ENCODE measurements around the gene PPP2R5B. TPM values are rescaled to one million over a fixed set of nuclear protein-coding genes. Genes with fewer than 3 reads are reported as not detected.
"Not testable (repeated sequence)": the region's sequence is repeated elsewhere in the genome, so short reads cannot be mapped to it uniquely, and the experiment has no call there.

PPP2R5B gene

GRCh38 chr11:64976651-64977050, 52.2 kb downstream of the PPP2R5B start:
- TF ChIP-seq POLR2AphosphoS5 (IDR thresholded peaks at IDR 0.05; ENCODE audit: low read depth) = no peak
- H3K27me3 ChIP-seq (ENCODE audit: insufficient read depth, poor library complexity, severe bottlenecking) = peaks cover 7% of the 10 kb centered on the region

DNA sequence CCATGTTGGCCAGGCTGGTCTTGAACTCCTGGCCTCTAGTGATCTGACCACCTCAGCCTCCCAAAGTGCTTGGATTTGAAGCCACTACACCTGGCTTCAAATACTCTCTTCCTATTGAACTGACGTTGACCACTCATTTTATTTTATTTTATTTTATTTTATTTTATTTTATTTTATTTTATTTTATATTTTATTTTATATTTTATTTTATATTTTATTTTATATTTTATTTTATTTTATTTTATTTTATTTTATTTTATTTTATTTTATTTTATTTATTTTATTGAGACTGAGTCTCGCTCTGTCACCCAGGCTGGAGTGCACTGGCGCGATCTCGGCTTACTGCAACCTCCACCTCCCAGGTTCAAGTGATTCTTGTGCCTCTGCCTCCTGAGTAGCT, 58.9 kb downstream of the PPP2R5B start:
- not testable (repeated sequence) for H3K27me3 ChIP-seq (ENCODE audit: insufficient read depth, poor library complexity, severe bottlenecking); DNase-seq (ENCODE audit: low read depth in 1 of 2, low spot score in 1 of 2); H3K4me3 ChIP-seq (replicated peaks; ENCODE audit: insufficient read depth, low read length); H3K27ac ChIP-seq (replicated peaks)

More at GRCh38 chr11:64976651-64977050, 52.2 kb downstream of the PPP2R5B start:
- DNase-seq (ENCODE audit: low read depth in 1 of 2, low spot score in 1 of 2) = no peak
- no peak overlapping the region for H3K27ac ChIP-seq (replicated peaks)
- H3K4me3 ChIP-seq (replicated peaks; ENCODE audit: insufficient read depth, low read length) = no peak overlapping the region

Small RNA genes lying within 50 kb of the gene (microRNA-seq; reads per million reads assigned to microRNA genes)
- 0.90 reads per million for gene MIR6749
- not detected for gene MIR6750
